A549 (cell line): ENCODE results near the gene C2orf42.
"Not testable (repeated sequence)": the region's sequence is repeated elsewhere in the genome, so short reads cannot be mapped to it uniquely, and the experiment has no call there.

Experiments
- CEBPB ChIP-seq, 2 experiments: fragments of >200 bp in 1 of 2; sonication (Bioruptor Twin) in 1 of 2; formaldehyde crosslinking in 1 of 2; IDR thresholded peaks; 2 replicates each; pipeline ENCODE4 v1.6.1; 2012 to 2016
- CHD2 ChIP-seq: fragments of 150-350 bp; IDR thresholded peaks from 2 replicates; pipeline ENCODE4 v1.6.1; 2014; ENCODE audit warnings: low read length; ENCODE audit not compliant: partially characterized antibody
- CTCF ChIP-seq: fragments of >200 bp; sonication (Bioruptor Twin); formaldehyde crosslinking; IDR thresholded peaks from 3 replicates; pipeline ENCODE4 v1.5.1; 2016
- HEYL ChIP-seq: fragments of 250-450 bp; sonication (Bioruptor Pico); IDR thresholded peaks from 2 replicates; pipeline ENCODE4 v1.8.0; 2021; ENCODE audit warnings: mild to moderate bottlenecking, moderate library complexity
- JUN ChIP-seq, 2 experiments: fragments of >200 bp; sonication (Bioruptor Twin); formaldehyde crosslinking; IDR thresholded peaks; 2 replicates in 1 of 2; 3 replicates in 1 of 2; pipeline ENCODE4 v1.6.1; 2016 to 2017
- MAFK ChIP-seq: fragments of 450-650 bp; IDR thresholded peaks from 2 replicates; pipeline ENCODE4 v1.6.1; 2014; ENCODE audit not compliant: partially characterized antibody
- MYC ChIP-seq: IDR thresholded peaks from 2 replicates; pipeline ENCODE4 v1.6.1; 2012; ENCODE audit warnings: mild to moderate bottlenecking, inconsistent platforms, low read length, improper control_type of control experiment, borderline replicate concordance
- POLR2A ChIP-seq: IDR thresholded peaks from 2 replicates; pipeline ENCODE4 v1.6.1; 2012; ENCODE audit warnings: mild to moderate bottlenecking, low read length
- TP53 ChIP-seq: fragments of 250-450 bp; sonication (Bioruptor Pico); IDR thresholded peaks from 2 replicates; pipeline ENCODE4 v1.5.0; 2021; ENCODE audit warnings: mild to moderate bottlenecking, moderate library complexity
- TF ChIP-seq, protein P1 (sequence below): fragments of 200-600 bp; sonication (generic); IDR thresholded peaks from 2 replicates; pipeline ENCODE4 v1.6.1; 2016; ENCODE audit warnings: antibody characterized with exemption, mild to moderate bottlenecking, moderate library complexity

- TF ChIP-seq MYC; TP53 (CRISPR knock-in tag); POLR2A; CTCF; HEYL (CRISPR knock-in tag); JUN (IDR thresholded peaks at IDR 0.05); CEBPB (IDR thresholded peaks at IDR 0.05); MAFK; CHD2: not testable (repeated sequence)
- TF ChIP-seq, protein P1, sequence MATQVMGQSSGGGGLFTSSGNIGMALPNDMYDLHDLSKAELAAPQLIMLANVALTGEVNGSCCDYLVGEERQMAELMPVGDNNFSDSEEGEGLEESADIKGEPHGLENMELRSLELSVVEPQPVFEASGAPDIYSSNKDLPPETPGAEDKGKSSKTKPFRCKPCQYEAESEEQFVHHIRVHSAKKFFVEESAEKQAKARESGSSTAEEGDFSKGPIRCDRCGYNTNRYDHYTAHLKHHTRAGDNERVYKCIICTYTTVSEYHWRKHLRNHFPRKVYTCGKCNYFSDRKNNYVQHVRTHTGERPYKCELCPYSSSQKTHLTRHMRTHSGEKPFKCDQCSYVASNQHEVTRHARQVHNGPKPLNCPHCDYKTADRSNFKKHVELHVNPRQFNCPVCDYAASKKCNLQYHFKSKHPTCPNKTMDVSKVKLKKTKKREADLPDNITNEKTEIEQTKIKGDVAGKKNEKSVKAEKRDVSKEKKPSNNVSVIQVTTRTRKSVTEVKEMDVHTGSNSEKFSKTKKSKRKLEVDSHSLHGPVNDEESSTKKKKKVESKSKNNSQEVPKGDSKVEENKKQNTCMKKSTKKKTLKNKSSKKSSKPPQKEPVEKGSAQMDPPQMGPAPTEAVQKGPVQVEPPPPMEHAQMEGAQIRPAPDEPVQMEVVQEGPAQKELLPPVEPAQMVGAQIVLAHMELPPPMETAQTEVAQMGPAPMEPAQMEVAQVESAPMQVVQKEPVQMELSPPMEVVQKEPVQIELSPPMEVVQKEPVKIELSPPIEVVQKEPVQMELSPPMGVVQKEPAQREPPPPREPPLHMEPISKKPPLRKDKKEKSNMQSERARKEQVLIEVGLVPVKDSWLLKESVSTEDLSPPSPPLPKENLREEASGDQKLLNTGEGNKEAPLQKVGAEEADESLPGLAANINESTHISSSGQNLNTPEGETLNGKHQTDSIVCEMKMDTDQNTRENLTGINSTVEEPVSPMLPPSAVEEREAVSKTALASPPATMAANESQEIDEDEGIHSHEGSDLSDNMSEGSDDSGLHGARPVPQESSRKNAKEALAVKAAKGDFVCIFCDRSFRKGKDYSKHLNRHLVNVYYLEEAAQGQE, result not testable (repeated sequence)
Measured at GRCh38 chr2:70102323-70102905, 88.4 kb downstream of the C2orf42 start.
